ENCODE data around the gene SYPL1. TPM values are rescaled to one million over a fixed set of nuclear protein-coding genes. Genes with fewer than 3 reads are reported as not detected.

The SYPL1 gene
- total RNA-seq, 4 donors from 2014 or later, result 83.6 to 135 (median 90.8) TPM

DNA sequence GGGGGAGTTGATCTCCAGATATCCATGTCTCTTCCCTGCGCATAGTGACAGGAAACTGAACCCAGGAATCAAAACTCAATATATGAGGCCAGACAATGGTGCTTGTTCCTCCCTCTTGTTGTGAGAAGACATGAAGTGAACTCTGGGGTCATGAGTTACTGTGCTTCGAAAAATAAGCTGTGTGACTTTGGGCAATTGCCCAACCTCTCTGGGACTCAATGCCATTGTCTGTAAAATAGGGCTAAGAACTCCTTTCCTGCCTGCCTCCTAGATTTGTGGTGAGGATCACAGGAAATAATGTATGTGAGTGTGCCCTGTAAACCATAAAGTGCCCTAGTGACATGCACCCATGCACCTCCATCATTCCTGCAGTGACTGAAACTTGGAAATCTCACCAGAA lies 48.4 kb downstream of the SYPL1 start:
- intact Hi-C loops (cut with DNase I), result no loop called here
- no peaks in the 10 kb centered on the region for H3K9me3 ChIP-seq
- 75% methylated on average over 2 of the region's 2 CpGs for WGBS
- H3K36me3 ChIP-seq, result no peaks in the 10 kb centered on the region
- peak overlapping the region; percentile 82 to 89 (median 86) for H3K27ac ChIP-seq (replicated peaks in 1 of 4)
- no peak for TF ChIP-seq POLR2AphosphoS5 (IDR thresholded peaks at IDR 0.05)
- TF ChIP-seq POLR2A (IDR thresholded peaks at IDR 0.05; ENCODE audit: low read depth), result no peak
- no peak for TF ChIP-seq EP300 (IDR thresholded peaks at IDR 0.05)
- TF ChIP-seq, protein P1, sequence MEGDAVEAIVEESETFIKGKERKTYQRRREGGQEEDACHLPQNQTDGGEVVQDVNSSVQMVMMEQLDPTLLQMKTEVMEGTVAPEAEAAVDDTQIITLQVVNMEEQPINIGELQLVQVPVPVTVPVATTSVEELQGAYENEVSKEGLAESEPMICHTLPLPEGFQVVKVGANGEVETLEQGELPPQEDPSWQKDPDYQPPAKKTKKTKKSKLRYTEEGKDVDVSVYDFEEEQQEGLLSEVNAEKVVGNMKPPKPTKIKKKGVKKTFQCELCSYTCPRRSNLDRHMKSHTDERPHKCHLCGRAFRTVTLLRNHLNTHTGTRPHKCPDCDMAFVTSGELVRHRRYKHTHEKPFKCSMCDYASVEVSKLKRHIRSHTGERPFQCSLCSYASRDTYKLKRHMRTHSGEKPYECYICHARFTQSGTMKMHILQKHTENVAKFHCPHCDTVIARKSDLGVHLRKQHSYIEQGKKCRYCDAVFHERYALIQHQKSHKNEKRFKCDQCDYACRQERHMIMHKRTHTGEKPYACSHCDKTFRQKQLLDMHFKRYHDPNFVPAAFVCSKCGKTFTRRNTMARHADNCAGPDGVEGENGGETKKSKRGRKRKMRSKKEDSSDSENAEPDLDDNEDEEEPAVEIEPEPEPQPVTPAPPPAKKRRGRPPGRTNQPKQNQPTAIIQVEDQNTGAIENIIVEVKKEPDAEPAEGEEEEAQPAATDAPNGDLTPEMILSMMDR (IDR thresholded peaks at IDR 0.05), result no peak
- peak; percentile 57 for DNase-seq (ENCODE audit: extremely low spot score)
- peaks cover 26 to 55% (median 52%) of the 10 kb centered on the region in 4 donors for H3K4me1 ChIP-seq
- H3K27me3 ChIP-seq, result no peaks in the 10 kb centered on the region
- H3K4me3 ChIP-seq, result no peak overlapping the region

DNA sequence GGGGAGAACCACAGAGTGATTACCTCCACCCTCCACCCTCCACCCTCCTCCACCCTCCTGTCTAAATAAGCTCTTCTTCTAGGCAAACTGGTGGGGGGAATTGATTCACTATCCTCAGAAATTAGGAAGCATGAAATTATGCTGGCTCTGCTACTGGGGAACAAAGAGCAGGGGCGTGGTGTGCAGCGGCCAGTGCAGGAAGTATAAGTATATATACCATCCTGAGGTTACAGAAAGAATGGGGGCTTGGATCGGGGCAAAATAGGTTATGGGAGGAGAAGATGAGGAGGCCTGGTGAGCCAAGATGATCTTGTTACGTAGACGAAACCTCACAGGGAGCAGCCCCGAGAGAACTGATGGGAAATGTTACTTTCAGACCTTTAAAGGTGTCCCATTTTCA lies 49.1 kb downstream of the SYPL1 start:
- WGBS, result 84% methylated on average over 6 of the region's 6 CpGs
- Histone ChIP-seq H3K27me3 (no peaks in the 10 kb centered on the region), H3K27ac (replicated peaks in 1 of 4) (no peak overlapping the region), H3K4me3 (no peak overlapping the region), H3K36me3 (no peaks in the 10 kb centered on the region), H3K4me1 (peaks cover 26 to 55% (median 52%) of the 10 kb centered on the region in 4 donors), H3K9me3 (no peaks in the 10 kb centered on the region)
- DNase-seq (ENCODE audit: extremely low spot score), result peak; percentile 55
- TF ChIP-seq, protein P1 (IDR thresholded peaks at IDR 0.05), result no peak
- TF ChIP-seq POLR2A (IDR thresholded peaks at IDR 0.05; ENCODE audit: low read depth), result no peak
- intact Hi-C loops (cut with DNase I), result no loop called here

DNA sequence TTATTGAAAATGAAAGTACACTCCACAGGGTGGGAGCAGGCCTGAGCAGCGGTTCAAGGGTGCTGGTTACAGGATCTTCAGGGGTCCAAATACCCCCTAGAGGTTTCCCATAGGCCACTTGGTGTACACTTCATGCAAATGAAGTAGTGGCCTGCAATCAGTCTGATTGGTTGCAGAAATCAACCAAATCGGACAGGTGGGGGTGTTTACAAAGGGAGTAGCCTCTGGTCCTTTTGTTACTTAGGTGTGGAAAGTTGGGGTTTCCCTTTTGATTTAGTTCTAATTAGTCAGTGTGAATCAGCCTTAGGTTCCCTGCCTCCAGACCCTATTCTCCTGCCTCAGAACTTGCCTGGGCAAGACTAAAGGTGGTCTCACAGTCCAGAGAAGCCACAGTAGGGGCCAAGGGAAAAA lies 49.6 kb downstream of the SYPL1 start:
- intact Hi-C loops (cut with DNase I), result no loop called here
- H3K9me3 ChIP-seq, result no peaks in the 10 kb centered on the region
- DNase-seq (ENCODE audit: extremely low spot score), result no peak
- 86% methylated on average over 2 of the region's 2 CpGs for WGBS
- no peak overlapping the region for H3K27ac ChIP-seq (replicated peaks in 1 of 4)
- H3K4me3 ChIP-seq, result no peak overlapping the region
- H3K27me3 ChIP-seq, result no peaks in the 10 kb centered on the region
- TF ChIP-seq POLR2A (IDR thresholded peaks at IDR 0.05; ENCODE audit: low read depth) (no peak), EP300 (IDR thresholded peaks at IDR 0.05) (no peak), POLR2AphosphoS5 (IDR thresholded peaks at IDR 0.05) (no peak)
- TF ChIP-seq, protein P1 (IDR thresholded peaks at IDR 0.05), result no peak
- no peaks in the 10 kb centered on the region for H3K36me3 ChIP-seq
- H3K4me1 ChIP-seq, result peaks cover 26 to 60% (median 53%) of the 10 kb centered on the region in 4 donors

DNA sequence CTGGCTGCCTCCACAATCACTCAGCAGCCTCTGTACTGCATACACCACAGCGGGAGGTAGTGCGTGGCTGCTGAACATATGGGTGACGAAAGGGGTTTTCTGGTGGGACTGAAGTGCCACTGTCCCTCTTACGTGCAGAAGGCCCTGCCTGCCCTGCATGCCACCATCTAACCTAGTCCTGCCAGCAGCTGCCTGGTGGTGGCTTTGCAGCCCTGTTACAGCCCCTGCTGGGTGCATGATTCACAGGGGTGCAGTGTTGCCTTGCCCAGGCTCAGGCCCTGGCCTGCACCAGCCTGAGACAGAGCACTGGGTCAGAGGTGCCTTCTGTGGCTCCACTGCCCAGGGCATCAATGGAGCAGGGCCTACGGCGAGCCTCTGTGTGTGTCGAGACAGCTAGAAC lies 50.1 kb downstream of the SYPL1 start:
- intact Hi-C loops (cut with DNase I), result no loop called here
- WGBS, result 83% methylated on average over 4 of the region's 7 CpGs
- no peak overlapping the region for H3K27ac ChIP-seq (replicated peaks in 1 of 4)
- H3K4me3 ChIP-seq, result no peak overlapping the region
- peaks cover 29 to 65% (median 56%) of the 10 kb centered on the region in 4 donors for H3K4me1 ChIP-seq
- no peaks in the 10 kb centered on the region for H3K9me3 ChIP-seq
- DNase-seq (ENCODE audit: extremely low spot score), result no peak
- TF ChIP-seq POLR2A (IDR thresholded peaks at IDR 0.05; ENCODE audit: low read depth) (no peak), POLR2AphosphoS5 (IDR thresholded peaks at IDR 0.05) (no peak), EP300 (IDR thresholded peaks at IDR 0.05) (no peak)
- TF ChIP-seq, protein P1 (IDR thresholded peaks at IDR 0.05), result no peak
- no peaks in the 10 kb centered on the region for H3K27me3 ChIP-seq
- no peaks in the 10 kb centered on the region for H3K36me3 ChIP-seq

DNA sequence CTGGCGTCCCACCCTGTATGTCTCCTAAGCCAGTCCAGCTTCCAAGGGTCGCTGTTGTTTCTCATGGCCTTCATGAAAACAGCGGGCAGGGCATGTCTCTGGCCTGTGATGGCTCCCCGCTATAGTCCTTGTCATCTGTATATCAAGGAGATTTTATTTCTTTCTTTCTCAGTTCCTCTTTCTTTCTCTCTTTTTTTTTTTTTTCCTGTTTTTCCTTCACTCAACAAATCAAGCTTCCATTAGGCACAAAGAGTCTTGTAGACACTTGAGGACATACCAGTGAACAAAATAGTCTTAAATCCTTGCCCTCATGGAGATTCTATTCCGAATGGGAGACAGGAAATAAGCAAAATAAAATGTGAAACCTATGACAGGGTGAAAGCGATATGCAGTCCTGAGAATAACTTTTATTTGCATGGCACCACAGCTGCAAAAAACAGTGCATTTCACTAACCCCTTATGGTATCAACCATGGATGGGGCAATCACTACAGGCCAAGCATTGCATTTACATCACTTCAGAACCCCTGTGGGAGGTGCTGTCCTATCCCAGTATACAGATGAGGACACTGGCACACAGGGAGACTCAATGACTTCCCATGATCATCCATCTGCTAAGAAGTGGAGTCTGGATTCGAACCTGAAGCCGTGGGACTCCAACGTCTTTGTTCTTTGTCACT lies 50.7 kb downstream of the SYPL1 start:
- DNase-seq (ENCODE audit: extremely low spot score), result no peak
- Histone ChIP-seq H3K4me1 (peaks cover 29 to 64% (median 56%) of the 10 kb centered on the region in 4 donors), H3K27ac (replicated peaks in 1 of 4) (no peak overlapping the region), H3K36me3 (no peaks in the 10 kb centered on the region), H3K9me3 (no peaks in the 10 kb centered on the region), H3K27me3 (no peaks in the 10 kb centered on the region), H3K4me3 (no peak overlapping the region)
- 98% methylated on average over 9 of the region's 9 CpGs for WGBS
- TF ChIP-seq, protein P1 (IDR thresholded peaks at IDR 0.05), result no peak
- TF ChIP-seq POLR2A (IDR thresholded peaks at IDR 0.05; ENCODE audit: low read depth) (no peak), EP300 (IDR thresholded peaks at IDR 0.05) (no peak), POLR2AphosphoS5 (IDR thresholded peaks at IDR 0.05) (no peak)
- intact Hi-C loops (cut with DNase I), result no loop called here

Measured in esophagus muscularis mucosa (tissue), 4 donors.